HG02610 (cell line): ENCODE results near the gene IGF1R.

Experiments used
- ATAC-seq: cut with Tn5 transposase; IDR thresholded peaks from one replicate; pipeline ENCODE4 v1.9.1; 2021; ENCODE audit warnings: mild to moderate bottlenecking, moderate library complexity; ENCODE audit not compliant: unreplicated experiment

The IGF1R gene

DNA sequence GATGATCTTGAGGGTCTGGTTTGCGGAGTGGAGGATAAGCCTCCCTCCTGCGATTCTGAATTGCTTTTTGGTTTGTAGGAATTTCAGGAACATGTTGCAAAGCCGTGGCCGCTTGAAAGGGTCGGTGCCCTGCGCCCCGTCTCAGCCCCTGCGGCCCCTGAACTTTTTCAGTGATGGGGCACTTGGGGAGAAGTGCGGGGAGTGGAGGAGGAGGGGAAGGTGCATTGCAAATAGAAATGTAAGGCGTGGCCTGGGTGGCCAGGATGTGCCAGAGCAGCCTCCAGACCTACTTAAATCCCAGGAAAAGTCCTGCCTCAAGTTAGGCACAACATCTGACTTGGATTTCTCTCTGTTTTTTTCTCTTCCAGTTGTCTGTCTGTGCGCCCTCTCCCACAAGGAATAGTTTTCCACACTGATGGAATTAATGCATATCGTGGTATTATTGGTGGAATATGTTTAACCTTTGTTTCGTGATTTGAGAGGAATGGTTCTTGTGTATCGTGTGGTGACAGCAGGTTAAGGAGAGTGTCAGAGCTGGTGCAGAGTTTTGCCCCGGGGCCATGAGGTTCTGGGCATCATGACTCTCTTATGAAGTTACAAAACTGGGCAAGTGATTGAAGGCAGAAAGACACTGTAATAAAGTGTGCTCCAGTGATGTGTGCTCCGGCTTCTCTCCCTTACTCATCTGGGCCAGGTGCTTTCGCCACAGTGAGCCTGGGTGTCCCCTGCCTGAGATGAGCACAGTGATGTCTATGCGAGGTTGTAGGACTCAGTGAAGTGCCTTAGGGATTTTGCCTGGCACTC, 205.5 kb downstream of the IGF1R start:
- no peak for ATAC-seq

- no peak for ATAC-seq
Observed at GRCh38 chr15:98854496-98854895, 206.2 kb downstream of the IGF1R start.

DNA sequence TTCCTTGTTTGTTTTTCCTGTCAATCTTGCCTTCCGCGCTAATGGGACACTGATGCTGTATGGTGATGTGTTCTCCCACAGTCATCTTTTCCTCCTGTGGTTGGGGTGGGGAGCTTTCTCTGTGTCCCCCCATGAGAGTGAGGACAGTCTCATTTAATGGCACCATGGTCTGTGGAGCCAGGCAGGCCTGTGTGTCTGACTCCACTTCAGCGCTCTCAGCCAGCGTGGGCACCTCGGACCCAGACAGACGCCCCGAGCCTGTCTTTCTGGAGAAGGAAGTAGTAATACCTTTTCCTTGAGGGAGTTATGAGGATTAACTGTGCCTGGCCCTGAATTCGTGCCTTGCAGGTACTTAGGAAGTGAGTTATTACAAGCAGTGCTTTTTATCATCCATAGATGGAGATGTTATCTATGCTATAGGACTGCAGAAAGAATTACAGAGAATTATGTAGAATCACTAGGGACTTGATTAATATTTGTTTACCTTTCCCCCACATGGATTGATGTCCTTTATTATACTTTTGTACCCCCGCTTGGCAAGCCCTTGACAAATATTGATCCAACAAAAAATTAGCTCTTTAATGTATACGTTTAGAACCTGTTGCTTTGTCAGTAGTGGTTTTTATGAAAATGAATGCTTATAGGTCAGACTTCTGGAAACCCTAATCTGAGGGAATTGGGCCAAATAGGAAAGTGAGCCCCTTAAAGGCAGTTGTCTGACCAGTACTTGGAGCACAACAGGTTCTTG, 206.9 kb downstream of the IGF1R start:
- no peak for ATAC-seq

GRCh38 chr15:98855815-98856531, 207.6 kb downstream of the IGF1R start:
- ATAC-seq = no peak

GRCh38 chr15:98856532-98856907, 208.2 kb downstream of the IGF1R start:
- no peak for ATAC-seq

DNA sequence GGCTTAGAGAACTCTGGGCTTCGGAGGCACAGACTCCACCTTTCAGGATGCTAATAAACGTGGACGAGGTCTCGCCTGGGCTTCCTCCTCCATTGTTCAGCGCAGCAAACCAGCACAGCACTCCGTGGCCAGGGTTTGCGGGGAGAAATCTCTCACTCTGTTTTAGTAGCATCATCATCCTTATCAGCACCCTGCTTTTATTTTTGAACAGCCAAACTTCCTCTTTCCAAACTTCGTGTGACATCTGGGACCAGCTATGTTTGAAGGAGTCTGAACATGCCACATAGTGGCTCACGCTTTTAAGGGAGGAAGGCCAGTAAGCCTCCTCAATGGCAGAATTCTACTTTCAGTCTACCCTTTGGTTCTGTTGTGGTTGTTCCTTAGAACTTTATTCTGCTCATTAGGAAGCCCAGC, 210.3 kb downstream of the IGF1R start:
- ATAC-seq = no peak

DNA sequence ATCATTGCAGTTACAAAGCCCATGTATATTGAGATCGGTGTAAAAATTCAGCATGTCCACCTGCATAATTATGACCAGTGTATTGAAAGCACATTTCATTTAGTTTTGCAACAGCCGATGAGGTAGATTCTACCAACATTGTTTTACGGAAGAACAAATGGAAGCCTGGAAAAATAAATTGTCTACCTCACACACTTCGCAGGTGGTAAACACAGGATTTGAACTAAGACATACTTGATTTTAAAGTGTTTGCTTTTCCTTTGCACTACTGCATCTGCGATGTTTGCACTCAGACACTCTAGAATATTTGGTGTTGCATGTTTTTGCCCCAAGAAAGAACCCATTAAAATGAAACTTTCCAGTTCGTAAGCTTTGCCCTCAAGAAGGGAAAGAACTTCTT, 210.8 kb downstream of the IGF1R start:
- ATAC-seq = no peak

GRCh38 chr15:98860281-98861041, 212.1 kb downstream of the IGF1R start:
- ATAC-seq = no peak

DNA sequence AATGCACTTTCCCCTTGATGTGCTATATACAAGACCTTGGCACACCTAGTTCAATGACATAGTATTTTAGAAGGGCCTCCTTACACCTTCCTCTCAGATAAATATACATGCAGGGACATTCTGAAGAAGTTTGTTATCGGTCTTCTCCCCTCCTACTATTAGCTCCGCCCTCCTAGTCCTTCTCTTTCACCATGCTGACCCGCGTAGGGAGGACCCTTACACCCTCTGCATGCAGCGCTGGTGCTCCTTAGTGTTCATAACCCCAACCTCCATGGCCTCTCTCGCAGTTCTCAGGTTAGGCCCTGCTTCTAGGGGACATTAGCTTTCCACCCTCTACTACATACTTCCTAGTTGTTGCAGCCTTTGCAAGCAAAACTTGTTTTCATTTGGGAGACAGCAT, 212.8 kb downstream of the IGF1R start:
- no peak for ATAC-seq

DNA sequence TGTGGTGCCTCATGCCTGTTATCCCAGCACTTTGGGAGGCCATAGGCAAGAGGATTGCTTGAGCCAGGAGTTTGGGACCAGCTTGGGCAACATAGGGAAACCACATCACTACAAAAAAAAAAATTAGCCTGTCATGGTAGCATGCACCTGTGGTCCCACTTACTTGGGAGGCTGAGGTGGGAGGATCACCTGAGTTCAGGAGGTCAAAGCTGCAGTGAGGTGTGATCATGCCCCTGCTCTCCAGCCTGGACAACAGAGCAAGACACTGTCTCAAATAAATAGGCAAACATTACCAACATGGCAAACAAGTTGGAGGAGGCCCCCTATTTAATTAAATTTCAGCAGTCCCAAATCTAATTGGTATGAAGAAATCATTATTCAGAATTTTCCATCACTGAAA, 215.6 kb downstream of the IGF1R start:
- ATAC-seq = no peak

GRCh38 chr15:98865397-98866339, 217.3 kb downstream of the IGF1R start:
- peak; percentile 89 for ATAC-seq

DNA sequence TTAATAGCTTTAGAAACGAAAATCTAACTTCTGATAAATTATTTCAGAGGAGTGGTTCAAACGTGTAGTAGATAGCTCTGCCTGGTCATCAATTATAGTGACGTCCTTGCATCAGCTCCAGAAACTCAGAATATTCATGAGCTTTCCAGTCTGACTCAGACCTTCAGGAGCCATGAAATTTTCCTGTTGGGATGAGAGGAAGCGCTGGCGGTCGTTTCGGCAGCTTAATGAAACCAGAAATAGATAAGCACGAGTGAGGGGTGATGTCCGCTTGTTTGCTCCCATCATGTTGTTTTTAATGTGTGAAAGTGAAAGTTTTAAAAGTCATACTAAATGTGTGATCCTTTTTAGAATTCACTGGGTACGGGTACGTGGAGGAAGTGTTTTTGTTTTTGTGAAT, 218.2 kb downstream of the IGF1R start:
- ATAC-seq = no peak

DNA sequence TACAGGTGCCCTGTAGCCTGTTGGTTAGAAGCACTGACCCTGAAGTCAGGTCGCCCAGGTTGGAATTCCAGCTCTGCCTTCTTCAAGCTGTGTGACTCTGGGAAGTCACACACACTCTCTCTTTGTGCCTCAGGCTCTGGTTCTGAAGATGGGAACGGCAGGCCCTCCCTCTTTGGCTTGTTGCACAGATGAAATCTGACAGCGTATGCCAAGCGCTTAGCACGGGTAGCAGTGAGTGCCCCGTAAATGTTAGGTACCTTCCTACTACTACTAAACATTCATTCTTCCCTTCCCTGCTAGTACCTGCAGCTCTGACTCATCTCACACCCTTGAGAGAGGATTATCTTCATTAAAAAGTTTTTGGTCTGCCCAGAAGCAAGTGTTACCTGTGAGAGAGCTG, 220.2 kb downstream of the IGF1R start:
- no peak for ATAC-seq

GRCh38 chr15:98870788-98871187, 222.4 kb downstream of the IGF1R start:
- no peak for ATAC-seq

GRCh38 chr15:98872774-98873173, 224.4 kb downstream of the IGF1R start:
- ATAC-seq = no peak

DNA sequence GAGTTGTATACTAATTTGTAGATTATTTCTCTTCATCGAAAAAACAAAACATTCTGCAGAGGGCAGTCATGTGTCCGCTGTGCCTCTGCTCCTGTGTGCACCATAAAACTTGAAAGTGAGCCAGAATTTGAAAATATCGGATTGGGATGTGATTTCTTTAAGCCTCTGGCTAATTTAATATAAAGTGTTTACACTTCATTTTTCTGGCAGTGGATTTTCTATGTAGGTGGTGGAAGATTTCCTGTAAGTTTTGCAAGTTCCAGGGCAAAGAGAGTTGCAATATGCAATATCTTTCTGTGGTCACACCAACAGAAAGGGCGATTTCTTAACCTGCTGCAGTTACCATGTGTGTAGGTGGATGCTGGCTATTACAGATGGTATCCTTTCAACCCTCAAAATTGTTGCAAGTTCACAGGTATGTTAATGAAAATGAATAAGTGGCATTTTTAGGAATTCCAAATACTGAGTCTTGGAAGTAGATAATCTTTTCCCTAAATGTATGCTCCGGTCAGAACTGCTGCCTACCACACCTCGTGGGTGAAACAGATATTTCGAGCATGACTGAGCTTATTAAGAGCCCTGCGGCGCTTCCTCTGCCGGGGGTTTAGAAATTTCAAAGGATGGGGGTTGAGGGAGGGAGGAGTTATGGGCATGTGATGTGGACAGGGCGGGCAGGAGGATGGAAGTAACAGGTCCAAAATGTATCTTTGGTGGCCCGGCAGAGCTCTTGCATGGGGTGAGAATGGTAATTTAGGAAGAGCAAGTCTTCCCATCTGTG, 225.3 kb downstream of the IGF1R start:
- ATAC-seq = peak; percentile 49

GRCh38 chr15:98874370-98874769, 226.0 kb downstream of the IGF1R start:
- no peak for ATAC-seq

GRCh38 chr15:98874773-98875172, 226.4 kb downstream of the IGF1R start:
- ATAC-seq = no peak

DNA sequence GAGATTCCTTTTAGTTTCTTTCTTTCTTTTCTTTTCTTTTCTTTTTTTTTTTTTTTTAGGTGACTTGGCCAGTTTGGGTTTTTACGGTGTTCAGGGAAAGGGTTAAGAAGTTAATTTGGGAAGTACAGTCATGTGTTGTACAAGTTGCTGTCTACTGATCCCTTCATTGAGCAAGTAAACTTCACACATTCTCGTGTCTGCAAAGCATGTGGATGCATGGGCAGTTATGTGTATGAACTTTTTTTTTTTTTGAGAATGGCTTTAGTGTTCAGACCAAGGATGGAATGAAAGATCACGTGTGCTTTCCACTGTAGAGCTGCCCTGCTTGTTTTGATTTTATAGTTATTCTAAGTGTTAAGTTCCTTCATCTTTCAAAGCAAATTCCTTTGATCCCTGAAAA, 227.0 kb downstream of the IGF1R start:
- ATAC-seq = no peak
